Immature natural killer cell (primary cell): ENCODE measurements around the gene LYZ. TPM values are rescaled to one million over a fixed set of nuclear protein-coding genes. Genes with fewer than 3 reads are reported as not detected.
A peak's percentile ranks its signal among the peaks of the same experiment; 100 is the strongest.
"Not testable (repeated sequence)": the region's sequence is repeated elsewhere in the genome, so short reads cannot be mapped to it uniquely, and the experiment has no call there.

Experiments
- DNase-seq, 3 donors: peaks; one replicate each; pipeline ENCODE4 v3.0.0; 2022; ENCODE audit warnings: mixed read lengths in 1 of 3
- H3K27ac Mint-ChIP-seq, 6 donors: one replicate each; pipeline ENCODE4 v1.8.0; 2020; ENCODE audit warnings: mixed read lengths in 6 of 6, mild to moderate bottlenecking in 5 of 6, inconsistent platforms in 4 of 6, moderate library complexity in 3 of 6
- H3K27me3 Mint-ChIP-seq, 3 donors: one replicate each; pipeline ENCODE4 v1.8.0; 2020 to 2021; ENCODE audit warnings: low read depth in 3 of 3, mild to moderate bottlenecking in 3 of 3, mixed read lengths in 3 of 3, moderate library complexity in 3 of 3, inconsistent platforms in 1 of 3
- H3K36me3 Mint-ChIP-seq, 3 donors: one replicate each; pipeline ENCODE4 v1.8.0; 2020; ENCODE audit warnings: mixed read lengths in 3 of 3, inconsistent platforms in 2 of 3, mild to moderate bottlenecking in 2 of 3
- H3K4me1 Mint-ChIP-seq, 2 donors: one replicate each; pipeline ENCODE4 v1.8.0; 2020; ENCODE audit warnings: inconsistent platforms in 2 of 2, mild to moderate bottlenecking in 2 of 2, mixed read lengths in 2 of 2, moderate library complexity in 1 of 2
- H3K4me3 Mint-ChIP-seq, 5 donors: one replicate each; pipeline ENCODE4 v1.8.0; 2020; ENCODE audit warnings: mild to moderate bottlenecking in 5 of 5, mixed read lengths in 5 of 5, inconsistent platforms in 3 of 5, moderate library complexity in 3 of 5
- H3K9me3 Mint-ChIP-seq, 6 donors: one replicate each; pipeline ENCODE4 v1.8.0; 2020; ENCODE audit warnings: mild to moderate bottlenecking in 6 of 6, mixed read lengths in 6 of 6, inconsistent platforms in 4 of 6, moderate library complexity in 3 of 6
- polyA plus RNA-seq, 3 donors: library from polyadenylated mRNA; unstranded; fragments of 300-500 nt; fragmentation: Illumina TruSeq; gene quantifications; one replicate each; pipeline ENCODE4 v1.2.3, GENCODE V29; 2021

LYZ gene
- polyA plus RNA-seq = 100 to 1,000 TPM in 2 of 3 donors, 10 to 100 TPM in 1; 17.8 to 413 (median 351) TPM

- DNase-seq = no peak
- Mint-ChIP-seq H3K4me1 (no peaks in the 10 kb centered on the region), H3K27me3 (peaks cover 0 to 2% (median 2%) of the 10 kb centered on the region in 3 donors), H3K9me3 (no peaks in the 10 kb centered on the region), H3K36me3 (no peaks in the 10 kb centered on the region), H3K27ac (no peak within 1 kb of the TSS), H3K4me3 (no peak within 1 kb of the TSS)
These were observed at the start of gene LYZ for GRCh38 chr12:69348162-69348938. Gene LYZ (plus strand): TSS chr12:69348381. CDS start chr12:69348409, 28 bp downstream.

- no peak for DNase-seq
- Mint-ChIP-seq H3K27ac (no peak overlapping the region), H3K27me3 (peaks cover 4 to 11% (median 8%) of the 10 kb centered on the region in 3 donors), H3K9me3 (no peaks in the 10 kb centered on the region), H3K36me3 (no peaks in the 10 kb centered on the region), H3K4me1 (no peaks in the 10 kb centered on the region), H3K4me3 (no peak overlapping the region)
These were observed 49.2 kb upstream of the LYZ start for GRCh38 chr12:69298947-69299346.

- Mint-ChIP-seq H3K9me3 (peaks cover 0 to 21% (median 6%) of the 10 kb centered on the region in 6 donors), H3K27me3 (peaks cover 2 to 18% (median 4%) of the 10 kb centered on the region in 3 donors), H3K4me3 (no peak overlapping the region), H3K27ac (no peak overlapping the region), H3K4me1 (no peaks in the 10 kb centered on the region), H3K36me3 (peaks cover 0 to 11% (median 0%) of the 10 kb centered on the region in 3 donors)
- DNase-seq = no peak
These were observed 43.9 kb upstream of the LYZ start for GRCh38 chr12:69304284-69304683.

GRCh38 chr12:69309461-69309860, 38.7 kb upstream of the LYZ start:
- no peaks in the 10 kb centered on the region for H3K4me1 Mint-ChIP-seq
- peaks cover 0 to 9% (median 0%) of the 10 kb centered on the region in 3 donors for H3K36me3 Mint-ChIP-seq
- no peak for DNase-seq
- H3K9me3 Mint-ChIP-seq = peaks cover 0 to 17% (median 2%) of the 10 kb centered on the region in 6 donors
- H3K4me3 Mint-ChIP-seq = no peak overlapping the region
- H3K27me3 Mint-ChIP-seq = peaks cover 0 to 15% (median 0%) of the 10 kb centered on the region in 3 donors
- H3K27ac Mint-ChIP-seq = no peak overlapping the region

GRCh38 chr12:69313209-69313608, 35.0 kb upstream of the LYZ start:
- Mint-ChIP-seq H3K9me3 (no peaks in the 10 kb centered on the region), H3K4me3 (no peak overlapping the region), H3K36me3 (no peaks in the 10 kb centered on the region), H3K4me1 (no peaks in the 10 kb centered on the region), H3K27ac (no peak overlapping the region), H3K27me3 (peaks cover 0 to 6% (median 3%) of the 10 kb centered on the region in 3 donors)
- DNase-seq = no peak

GRCh38 chr12:69316784-69317183, 31.4 kb upstream of the LYZ start:
- H3K36me3 Mint-ChIP-seq, H3K4me3 Mint-ChIP-seq, H3K27me3 Mint-ChIP-seq, H3K27ac Mint-ChIP-seq, H3K9me3 Mint-ChIP-seq, DNase-seq, H3K4me1 Mint-ChIP-seq: not testable (repeated sequence)

- not testable (repeated sequence) for H3K4me1 Mint-ChIP-seq, DNase-seq, H3K4me3 Mint-ChIP-seq, H3K36me3 Mint-ChIP-seq, H3K9me3 Mint-ChIP-seq, H3K27ac Mint-ChIP-seq
- peaks cover 0 to 11% (median 7%) of the 10 kb centered on the region in 3 donors for H3K27me3 Mint-ChIP-seq
These were observed 30.9 kb upstream of the LYZ start for GRCh38 chr12:69317233-69317632.

- Mint-ChIP-seq H3K36me3 (peaks cover 0 to 4% (median 0%) of the 10 kb centered on the region in 3 donors), H3K4me1 (no peaks in the 10 kb centered on the region), H3K9me3 (no peaks in the 10 kb centered on the region), H3K27ac (no peak overlapping the region), H3K4me3 (no peak overlapping the region), H3K27me3 (peaks cover 0 to 18% (median 7%) of the 10 kb centered on the region in 3 donors)
- no peak for DNase-seq
These were observed 30.0 kb upstream of the LYZ start for GRCh38 chr12:69318225-69318624.

GRCh38 chr12:69321351-69321750, 26.8 kb upstream of the LYZ start:
- no peak for DNase-seq
- Mint-ChIP-seq H3K4me3 (no peak overlapping the region), H3K36me3 (peaks cover 0 to 4% (median 0%) of the 10 kb centered on the region in 3 donors), H3K27me3 (peaks cover 2 to 21% (median 7%) of the 10 kb centered on the region in 3 donors), H3K9me3 (no peaks in the 10 kb centered on the region), H3K27ac (no peak overlapping the region), H3K4me1 (no peaks in the 10 kb centered on the region)

GRCh38 chr12:69324797-69325466, 23.2 kb upstream of the LYZ start:
- DNase-seq = no peak
- no peak overlapping the region for H3K27ac Mint-ChIP-seq
- H3K4me3 Mint-ChIP-seq = no peak overlapping the region
- H3K4me1 Mint-ChIP-seq = peaks cover 5% of the 10 kb centered on the region in 2 donors
- H3K36me3 Mint-ChIP-seq = peaks cover 0 to 8% (median 0%) of the 10 kb centered on the region in 3 donors
- H3K27me3 Mint-ChIP-seq = peaks cover 2 to 19% (median 4%) of the 10 kb centered on the region in 3 donors
- H3K9me3 Mint-ChIP-seq = no peaks in the 10 kb centered on the region

GRCh38 chr12:69328426-69328825, 19.8 kb upstream of the LYZ start:
- no peak for DNase-seq
- peaks cover 24 to 26% of the 10 kb centered on the region in 2 donors for H3K4me1 Mint-ChIP-seq
- peaks cover 0 to 4% (median 0%) of the 10 kb centered on the region in 3 donors for H3K36me3 Mint-ChIP-seq
- peak overlapping the region in 3 of 6 donors; percentile 2 to 50 (median 24) for H3K27ac Mint-ChIP-seq
- peaks cover 2 to 6% (median 4%) of the 10 kb centered on the region in 3 donors for H3K27me3 Mint-ChIP-seq
- H3K4me3 Mint-ChIP-seq = peak overlapping the region in 1 of 5 donors; percentile 10
- no peaks in the 10 kb centered on the region for H3K9me3 Mint-ChIP-seq

- peak overlapping the region; percentile 91 to 97 (median 94) for H3K4me3 Mint-ChIP-seq
- H3K36me3 Mint-ChIP-seq = peaks cover 0 to 4% (median 0%) of the 10 kb centered on the region in 3 donors
- peaks cover 24 to 26% of the 10 kb centered on the region in 2 donors for H3K4me1 Mint-ChIP-seq
- DNase-seq = peak in 2 of 3 donors; percentile 16 to 43
- peaks cover 0 to 4% (median 4%) of the 10 kb centered on the region in 3 donors for H3K27me3 Mint-ChIP-seq
- peak overlapping the region; percentile 86 to 98 (median 96) for H3K27ac Mint-ChIP-seq
- no peaks in the 10 kb centered on the region for H3K9me3 Mint-ChIP-seq
These were observed 18.3 kb upstream of the LYZ start for GRCh38 chr12:69329669-69330428.
